Dermis microvascular lymphatic vessel endothelial cell (primary cell): ENCODE measurements around the gene RXFP1. TPM values are rescaled to one million over a fixed set of nuclear protein-coding genes. Genes with fewer than 3 reads are reported as not detected.

ENCODE experiments used
- DNase-seq, 2 donors: peaks; one replicate each; pipeline versions ENCODE4 v3.0.0 to v3.0.0-alpha.2; 2010; ENCODE audit warnings: low read depth in 2 of 2
- total RNA-seq: library from RNA; depleted of rRNA; stranded (reverse); fragments of >200 nt; gene quantifications from 2 replicates; pipeline ENCODE4 v1.2.1, GENCODE V29; 2014

RXFP1 gene
- total RNA-seq, 1 donor from 2014 or later, result not detected

DNA sequence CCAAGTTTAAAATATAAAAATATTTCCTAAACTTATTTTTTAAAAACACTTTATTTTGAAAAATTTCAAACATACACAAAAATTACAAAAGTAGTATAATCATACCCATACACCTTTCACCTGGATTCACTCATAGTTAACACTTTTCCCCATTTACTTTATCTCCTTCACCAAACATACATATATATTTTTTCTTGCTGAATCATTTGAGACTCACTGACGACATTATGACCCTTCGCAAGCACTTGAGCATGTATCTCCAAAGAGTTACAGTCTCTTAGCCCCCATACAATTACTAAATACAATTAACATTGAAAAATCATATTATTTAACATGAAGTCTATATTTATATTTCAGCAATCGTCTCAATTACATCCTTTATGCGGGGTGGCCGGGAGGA is 19.8 kb downstream of the RXFP1 start:
- no peak for DNase-seq

DNA sequence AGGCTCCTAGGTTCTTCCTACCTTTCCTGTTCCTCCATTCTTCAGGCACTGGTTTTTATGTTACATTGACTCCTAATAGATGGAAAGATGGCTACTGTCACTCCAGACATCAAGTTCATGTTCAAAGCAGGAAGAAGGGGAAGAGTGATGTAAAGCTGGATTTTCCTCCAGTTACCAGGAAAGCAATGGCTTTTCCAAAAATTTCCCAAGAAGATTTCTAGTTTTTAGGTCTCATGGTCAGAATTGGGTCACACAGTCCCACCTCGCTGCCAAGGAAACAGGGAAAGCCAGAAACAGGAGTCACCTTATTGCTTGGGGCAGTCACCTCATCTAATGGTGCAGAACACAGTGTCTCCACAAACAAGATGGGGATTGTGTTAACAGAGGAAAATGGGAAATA is 21.5 kb downstream of the RXFP1 start:
- no peak for DNase-seq

DNA sequence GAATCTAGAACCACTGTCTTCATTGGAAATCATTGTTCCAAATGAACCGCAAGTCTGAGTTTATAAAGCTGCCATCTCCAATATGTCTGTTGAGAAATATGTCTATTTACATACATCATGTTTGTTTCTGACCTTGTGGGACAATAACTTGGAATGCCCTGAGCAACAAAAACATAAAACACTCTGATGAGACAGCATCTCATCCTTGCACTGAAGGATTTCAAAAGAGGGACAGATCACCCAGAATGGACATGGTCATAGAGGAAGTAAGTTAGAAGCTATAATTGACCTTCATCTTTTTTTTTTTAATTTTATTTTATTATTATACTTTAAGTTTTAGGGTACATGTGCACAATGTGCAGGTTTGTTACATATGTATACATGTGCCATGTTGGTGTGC is 22.5 kb downstream of the RXFP1 start:
- DNase-seq, result no peak

DNA sequence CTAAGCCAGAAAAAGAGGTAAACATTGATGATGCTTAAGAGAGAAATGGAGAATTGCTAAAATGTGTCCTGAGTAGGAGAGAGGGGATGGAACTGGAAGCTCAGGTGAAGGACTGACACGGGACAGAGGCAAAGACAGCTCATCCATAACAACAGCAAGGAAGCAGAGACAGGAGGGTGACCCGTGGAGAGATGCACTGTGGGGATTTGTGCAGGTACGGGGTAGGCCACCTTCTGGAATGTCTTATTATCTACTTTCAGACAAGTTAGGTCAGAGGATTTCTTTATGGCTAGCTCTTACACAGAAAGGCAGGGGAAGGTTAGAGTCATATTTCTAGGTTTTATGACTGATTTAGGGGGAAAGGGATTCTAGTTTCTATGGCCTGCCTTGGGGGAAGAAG is 31.7 kb downstream of the RXFP1 start:
- no peak for DNase-seq

DNA sequence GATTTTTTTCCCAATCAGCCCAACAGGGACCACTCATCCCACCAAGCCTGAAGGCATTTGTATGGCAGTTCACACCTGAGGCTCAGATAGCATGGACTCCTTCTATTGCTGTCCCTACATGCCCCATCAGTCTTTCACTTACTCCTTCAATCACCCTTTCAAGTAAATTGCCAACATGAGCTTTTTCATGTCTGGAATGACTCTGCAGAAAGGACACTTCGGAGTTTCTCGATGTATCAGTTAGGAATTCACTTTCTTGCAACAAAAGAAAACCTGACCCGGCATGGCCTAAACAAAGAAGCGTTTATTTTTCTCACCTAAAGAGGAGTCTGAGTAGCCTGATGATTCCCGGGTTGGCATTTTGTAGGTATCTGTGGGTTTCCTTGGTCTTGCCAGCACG is 38.6 kb downstream of the RXFP1 start:
- no peak for DNase-seq

DNA sequence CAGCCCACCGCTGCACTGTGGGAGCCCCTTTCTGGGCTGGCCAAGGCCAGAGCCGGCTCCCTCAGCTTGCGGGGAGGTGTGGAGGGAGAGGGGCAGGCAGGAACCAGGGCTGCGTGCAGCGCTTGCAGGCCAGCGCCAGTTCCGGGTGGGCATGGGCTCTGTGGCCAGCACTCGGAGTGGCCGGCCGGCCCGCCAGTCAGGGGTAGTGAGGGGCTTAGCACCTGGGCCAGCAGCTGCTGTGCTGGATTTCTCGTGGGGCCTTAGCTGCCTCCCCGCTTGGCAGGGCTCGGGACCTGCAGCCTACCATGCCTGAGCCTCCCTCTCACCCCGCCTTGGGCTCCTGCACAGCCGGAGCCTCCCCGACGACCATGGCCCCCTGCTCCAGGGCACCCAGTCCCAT is 45.2 kb downstream of the RXFP1 start:
- no peak for DNase-seq

DNA sequence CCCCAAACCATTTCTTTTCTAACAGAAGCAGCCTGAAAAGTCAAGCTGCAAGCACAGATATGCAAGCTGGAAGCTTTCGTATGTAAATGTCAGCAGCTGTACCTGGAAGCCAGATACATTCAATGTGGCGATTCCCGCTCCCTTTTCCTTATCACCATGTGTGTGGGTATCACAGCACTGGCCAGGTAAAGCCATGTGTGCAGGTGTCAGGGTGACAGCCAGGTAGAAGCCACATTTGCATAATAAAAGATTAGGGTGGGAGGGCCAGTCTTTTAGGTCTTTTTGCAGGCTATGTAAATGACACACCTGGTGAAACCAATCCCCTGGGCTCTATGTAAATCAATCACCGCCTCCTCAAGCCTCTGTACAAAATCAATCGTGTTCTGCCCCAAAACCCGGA is 50.1 kb downstream of the RXFP1 start:
- DNase-seq, result no peak

DNA sequence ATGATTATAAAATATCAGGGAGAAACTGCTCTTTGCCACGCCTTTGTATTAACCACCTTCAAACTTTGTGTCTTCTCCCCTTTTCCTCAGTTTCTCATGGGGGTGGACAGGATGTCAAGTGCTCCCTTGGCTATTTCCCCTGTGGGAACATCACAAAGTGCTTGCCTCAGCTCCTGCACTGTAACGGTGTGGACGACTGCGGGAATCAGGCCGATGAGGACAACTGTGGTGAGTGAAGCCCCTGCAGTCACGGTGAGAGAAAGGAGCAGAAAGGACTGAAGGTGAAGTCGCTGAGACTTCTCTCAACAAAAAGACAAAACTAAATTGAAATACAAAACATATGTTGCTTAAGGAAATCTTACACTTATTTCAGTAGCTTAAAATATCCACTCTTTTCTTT is 50.9 kb downstream of the RXFP1 start:
- no peak for DNase-seq

DNA sequence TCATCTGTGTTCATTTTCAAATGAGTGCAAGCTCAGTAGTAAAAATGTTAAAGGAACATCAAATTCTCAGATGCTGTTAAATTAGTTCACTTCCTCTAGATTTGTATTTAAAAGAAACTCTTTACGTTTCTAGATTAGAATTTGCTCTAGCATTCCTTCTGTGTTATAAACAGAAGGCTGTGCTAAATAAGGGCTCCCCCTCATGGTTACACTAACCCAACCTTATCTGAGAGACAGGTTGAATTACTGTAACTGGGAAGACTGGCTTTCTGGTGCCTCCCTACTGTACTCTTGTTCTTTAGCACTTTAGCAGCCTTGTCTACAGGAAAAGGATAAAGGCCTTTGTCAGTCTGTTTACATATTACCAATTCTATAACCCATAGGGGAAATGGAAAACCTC is 56.8 kb downstream of the RXFP1 start:
- DNase-seq, result peak; percentile 4 to 35

DNA sequence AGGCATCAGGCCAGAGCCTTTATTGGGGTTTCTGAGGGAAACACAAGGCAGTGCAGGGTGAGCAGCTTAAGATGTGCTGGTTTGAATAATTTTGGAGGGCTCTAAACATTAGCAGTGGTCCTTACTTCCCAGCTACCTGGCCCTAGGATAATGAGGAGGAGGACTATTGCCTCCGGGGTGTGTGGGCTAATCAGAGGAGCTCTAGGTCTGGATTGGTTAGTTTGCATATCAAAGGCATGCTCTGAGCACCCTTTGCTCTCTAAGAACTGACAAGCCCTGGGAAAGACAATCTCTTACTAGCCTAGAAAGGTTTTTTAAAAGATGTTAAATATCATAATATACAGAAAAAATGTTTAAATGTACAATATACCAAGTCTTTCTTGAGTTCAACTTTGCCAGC is 58.4 kb downstream of the RXFP1 start:
- DNase-seq, result no peak

DNA sequence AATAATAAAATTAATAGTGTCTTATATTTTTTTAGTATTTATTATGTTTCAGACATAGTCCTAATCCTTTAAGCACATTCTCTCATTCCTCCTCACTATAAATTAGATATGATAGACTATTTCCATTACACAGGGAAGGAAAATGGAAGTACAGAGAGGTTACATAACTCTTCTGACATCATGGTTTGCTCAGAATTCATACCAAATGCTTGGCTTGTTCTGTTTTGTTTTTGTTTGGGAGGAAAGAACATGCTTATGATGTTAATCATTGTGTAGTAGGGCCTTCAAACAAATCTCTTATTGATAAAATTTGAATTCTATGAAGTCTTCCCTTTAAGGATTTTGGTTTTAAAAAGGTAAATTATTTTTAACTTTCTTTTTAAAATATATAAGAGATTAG is 59.5 kb downstream of the RXFP1 start:
- no peak for DNase-seq

DNA sequence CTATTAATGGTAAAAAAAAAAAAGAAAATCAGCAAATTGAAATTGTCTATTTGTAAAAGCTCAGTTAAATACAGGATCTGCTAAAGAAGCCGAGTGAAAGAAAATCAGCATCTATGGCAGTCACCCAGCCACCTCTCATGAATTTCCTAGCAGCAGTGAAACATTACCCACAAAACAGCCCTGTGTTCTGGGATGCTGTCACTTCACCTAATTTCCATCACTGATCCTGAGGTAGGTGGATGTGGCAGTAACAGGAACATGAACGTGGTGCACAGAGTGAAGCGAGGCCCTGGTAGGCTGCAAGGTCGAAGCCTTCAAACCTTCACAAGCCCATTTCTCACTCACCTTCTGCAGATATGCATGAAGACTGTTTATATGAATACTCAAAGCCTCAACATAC is 65.2 kb downstream of the RXFP1 start:
- no peak for DNase-seq

DNA sequence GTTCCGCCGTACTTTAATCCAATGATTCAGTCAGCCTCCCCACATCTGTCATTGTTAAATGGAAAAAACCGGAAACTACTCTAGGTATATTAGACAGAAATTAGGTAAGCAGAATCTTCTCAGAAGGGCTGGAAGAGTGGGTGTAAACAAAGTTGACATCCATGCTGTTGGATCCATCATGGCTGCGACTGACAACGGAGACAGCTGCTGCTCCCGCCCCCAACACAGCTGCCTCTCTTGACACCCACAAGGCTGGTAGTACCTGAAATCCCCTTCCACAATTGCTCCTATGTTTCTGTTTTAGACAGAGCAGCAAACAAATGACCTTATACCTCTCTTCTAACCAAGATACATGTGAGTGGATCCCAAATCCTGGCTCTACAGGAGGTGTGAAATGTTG is 66.6 kb downstream of the RXFP1 start:
- no peak for DNase-seq

DNA sequence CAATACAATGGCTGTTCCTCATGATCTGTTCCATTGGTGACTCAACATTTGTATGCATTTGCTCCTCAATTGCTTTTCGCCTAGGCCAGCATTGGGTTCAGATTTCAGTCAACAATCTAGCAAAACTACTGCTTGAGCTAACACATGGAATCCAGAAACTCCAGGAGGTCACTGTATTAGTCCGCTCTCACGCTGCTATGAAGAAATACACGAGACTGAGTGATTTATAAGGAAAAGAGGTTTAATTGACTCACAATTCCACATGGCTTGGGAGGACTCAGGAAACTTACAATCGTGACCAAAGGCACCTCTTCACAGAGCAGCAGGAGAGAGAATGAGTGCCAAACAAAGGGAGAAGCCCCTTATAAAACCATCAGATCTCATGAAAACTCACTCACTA is 67.1 kb downstream of the RXFP1 start:
- DNase-seq, result no peak

DNA sequence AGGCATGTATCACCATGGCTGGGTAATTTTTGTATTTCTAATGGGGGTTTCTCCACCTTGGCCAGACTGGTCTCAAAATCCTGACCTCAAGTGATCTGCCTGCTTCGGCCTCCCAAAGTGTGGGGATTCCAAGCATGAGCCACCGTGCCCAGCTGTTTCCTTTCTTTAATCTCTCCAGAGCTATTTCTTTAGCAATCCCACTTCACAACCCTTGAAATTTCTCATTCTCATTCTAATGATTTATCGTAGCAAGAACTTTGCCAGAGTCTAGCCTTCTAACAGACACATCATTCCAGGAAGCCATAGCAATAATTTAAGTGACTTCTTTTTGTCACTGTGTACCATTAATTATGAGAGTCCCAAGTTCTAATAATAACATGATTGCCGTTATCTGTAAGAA is 68.6 kb downstream of the RXFP1 start:
- no peak for DNase-seq

DNA sequence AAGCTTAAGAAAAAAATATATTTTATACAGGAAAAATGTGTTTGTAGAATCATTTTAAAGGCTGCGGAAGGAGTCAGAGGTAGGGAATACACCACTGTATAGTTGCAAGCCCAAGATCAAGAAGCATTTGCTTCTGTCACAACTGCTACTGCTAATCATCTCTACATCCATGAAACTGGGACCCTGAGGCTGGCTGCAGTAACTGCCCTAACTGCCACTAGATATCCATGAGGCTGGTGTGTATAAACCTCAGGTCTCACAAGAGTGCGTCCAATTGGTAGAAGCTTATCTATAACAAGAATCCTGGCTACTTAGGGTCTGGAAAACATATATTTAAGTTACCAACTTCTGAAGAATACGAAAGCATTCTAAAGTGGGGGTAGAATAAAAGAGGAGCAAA is 69.1 kb downstream of the RXFP1 start:
- DNase-seq, result no peak

DNA sequence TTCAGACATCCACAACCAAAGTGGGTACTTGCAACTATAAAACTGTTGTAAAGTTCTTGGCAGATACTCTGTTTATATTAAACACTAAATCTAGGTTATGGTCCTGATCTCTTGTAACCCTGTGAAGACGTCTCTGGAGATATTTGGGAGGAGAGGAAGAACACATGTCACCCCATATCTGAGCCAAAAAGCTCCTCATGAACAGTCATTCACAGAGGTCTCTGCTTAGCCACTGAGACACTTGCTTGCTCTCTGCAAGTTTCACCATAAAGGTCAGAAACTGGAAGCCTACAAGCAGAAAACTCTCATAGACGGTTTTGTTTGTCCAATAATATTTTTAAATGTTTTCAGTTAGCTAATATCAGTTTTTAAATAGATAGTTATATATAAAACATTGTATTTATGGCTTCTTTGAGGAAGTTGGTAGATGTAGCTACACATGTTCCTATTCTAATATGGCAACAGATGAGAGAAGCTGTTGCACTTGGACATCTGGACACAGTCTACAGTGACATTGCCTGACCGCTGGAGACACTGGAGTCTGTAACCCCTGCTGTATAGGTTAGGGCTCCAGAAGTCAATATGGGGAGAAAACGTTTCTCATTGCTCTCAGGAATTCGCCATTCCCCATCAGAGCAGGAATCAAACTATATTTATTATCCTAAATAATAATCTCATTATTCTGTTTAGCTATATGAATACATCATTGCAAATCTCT is 76.4 kb downstream of the RXFP1 start:
- no peak for DNase-seq

DNA sequence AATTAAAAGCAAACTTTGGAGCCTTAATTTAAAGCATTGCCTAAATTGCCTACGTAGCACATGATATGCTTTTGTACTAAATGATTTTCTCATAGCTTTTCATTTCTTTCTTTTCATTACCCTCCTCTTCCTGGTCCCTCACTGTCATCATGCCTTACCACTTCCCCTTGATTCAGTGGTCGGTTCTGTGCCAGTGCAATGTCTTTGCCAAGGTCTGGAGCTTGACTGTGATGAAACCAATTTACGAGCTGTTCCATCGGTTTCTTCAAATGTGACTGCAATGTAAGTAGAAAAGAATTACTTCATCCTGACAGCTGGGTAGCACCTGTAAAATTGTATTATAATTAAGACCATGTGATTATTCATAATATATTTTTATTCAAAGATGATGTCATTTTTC is 77.5 kb downstream of the RXFP1 start:
- DNase-seq, result no peak

DNA sequence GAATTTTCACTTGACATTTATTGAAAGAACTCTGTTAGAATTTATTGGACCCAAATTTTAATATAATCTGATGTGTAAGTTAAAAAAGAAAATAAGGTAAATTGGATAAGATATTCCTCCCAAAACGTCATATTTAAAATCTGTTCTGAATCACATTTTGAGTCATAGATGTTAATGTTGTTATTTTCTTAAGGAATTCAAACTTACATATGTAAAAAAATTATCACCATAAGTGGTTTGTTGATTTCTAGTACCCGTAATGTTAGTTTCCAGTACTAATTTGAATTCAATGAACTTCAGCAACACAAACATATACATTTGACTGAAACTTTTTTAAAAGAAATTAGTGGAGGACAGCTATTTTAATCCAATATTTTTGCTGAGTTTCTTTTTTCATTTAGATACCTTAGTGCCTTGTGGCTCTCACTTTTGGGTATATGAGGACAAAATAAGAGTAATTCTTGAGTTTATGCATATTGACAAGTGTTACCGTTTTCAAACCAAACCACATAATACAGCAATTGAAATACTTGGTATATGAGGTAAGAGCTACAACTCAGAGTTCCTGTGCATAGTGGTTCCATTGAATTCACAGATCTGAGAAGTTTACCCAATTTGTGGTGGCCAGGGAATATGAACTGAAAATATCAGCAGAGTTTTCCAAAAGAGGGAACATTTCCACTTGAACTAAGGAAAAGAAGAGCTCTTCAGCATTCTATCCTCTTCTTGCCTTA is 78.2 kb downstream of the RXFP1 start:
- no peak for DNase-seq

DNA sequence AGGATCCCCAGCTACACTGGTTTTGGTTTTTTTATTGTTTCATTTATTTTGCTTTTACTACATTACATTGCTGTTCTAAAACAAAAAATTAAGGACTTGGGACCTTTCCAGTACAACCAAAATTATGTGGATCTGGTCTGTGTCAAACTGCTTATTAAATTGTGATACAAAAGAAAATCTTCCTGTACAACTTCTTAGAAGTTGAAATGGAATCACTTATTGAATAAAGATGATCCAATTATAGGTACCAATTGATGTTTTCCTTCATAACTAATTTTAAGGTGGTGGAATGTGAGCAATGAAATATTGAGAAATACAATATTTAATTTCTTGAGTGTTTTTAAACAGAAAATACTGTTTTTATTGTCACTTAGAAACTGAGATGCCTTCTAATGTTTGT is 82.7 kb downstream of the RXFP1 start:
- no peak for DNase-seq

DNA sequence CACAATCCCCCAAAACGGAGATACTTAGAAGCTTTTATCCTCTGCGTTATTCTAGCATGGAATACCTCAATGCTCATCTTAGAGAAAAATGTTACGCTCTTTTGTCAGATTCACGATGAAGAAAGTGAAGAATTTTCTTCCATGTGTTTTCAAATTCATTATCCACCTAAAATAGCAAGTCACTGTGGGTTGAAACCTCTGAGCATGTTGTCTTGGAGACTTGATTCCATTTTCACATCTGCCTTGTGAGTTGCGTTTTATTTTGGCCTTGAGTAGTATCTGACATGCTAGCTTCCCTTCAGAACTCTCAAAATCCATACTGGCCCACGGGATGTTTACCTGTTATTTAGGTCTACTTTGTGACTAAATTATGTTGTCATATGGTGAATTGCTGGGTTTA is 83.7 kb downstream of the RXFP1 start:
- no peak for DNase-seq

DNA sequence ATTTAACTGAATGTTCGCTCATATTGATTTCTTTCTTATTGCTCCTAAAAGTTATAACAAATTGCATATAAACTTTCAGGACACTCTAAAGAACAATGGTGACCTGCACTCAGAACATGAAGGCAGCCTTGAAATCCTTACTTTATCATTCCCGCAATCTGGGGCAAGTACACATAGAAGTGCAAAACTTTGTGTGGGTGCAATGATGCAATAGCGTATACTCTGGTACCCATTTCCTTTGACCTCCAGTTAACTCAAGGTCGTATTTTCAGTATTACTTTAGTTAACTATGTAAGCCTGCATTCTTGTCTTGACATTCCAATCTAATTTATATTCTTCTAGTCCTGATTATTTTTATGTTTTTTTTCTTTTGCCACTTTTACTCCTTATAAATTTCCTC is 85.3 kb downstream of the RXFP1 start:
- no peak for DNase-seq

DNA sequence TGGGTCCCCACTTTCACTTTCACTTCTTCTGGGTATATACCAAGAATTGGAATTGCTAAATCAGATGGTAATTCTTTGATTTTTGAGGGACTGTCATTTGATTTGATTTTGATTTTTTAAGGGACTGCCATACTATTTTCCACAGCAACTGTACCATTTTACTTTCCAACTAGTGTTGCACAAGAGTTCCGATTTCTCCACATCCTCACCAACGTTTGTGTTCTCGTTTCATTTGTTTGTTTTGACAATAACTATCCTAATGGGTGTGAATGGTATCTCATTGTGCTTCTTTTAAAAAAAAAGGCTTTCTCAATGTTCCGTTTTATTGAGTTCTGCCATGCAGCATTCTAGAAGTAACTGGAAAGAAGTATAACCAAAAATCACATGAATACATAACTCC is 87.4 kb downstream of the RXFP1 start:
- no peak for DNase-seq

DNA sequence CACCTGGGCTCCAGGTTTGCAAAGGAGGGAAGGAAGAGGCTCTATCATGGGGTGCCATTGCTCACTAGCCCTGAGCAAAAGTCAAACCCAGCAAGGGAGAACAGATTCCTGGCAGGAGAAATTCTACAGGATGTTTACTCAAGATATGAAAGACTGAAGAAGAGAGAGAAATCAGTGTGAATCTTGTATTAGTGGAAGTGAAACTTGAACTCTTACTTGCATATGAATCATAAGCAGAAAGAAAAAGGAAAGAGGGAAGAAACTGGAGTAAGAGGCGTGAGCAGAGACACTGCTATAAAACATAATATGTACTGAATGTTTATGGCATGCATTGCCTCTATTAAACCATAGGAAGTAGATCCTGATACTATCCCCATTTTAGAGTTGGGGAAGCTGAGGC is 89.1 kb downstream of the RXFP1 start:
- no peak for DNase-seq
